Subcutaneous adipose tissue (tissue), 4 donors: ENCODE results near the gene TAS2R43. TPM values are rescaled to one million over a fixed set of nuclear protein-coding genes. Genes with fewer than 3 reads are reported as not detected.
"Not testable (repeated sequence)": the region's sequence is repeated elsewhere in the genome, so short reads cannot be mapped to it uniquely, and the experiment has no call there.

Experiments
- CTCF ChIP-seq: fragments of 450-650 bp; IDR thresholded peaks from one replicate; pipeline ENCODE4 v1.5.1; 2016; ENCODE audit warnings: low read depth, mild to moderate bottlenecking, control low read depth, antibody characterized with exemption, moderate library complexity
- total RNA-seq, 4 donors: library from RNA; depleted of rRNA; stranded (reverse); fragments of >200 nt; gene quantifications; one replicate each; pipeline ENCODE4 v1.1.0, GENCODE V29; 2016

Gene TAS2R43
- total RNA-seq, 4 donors from 2014 or later, result 1.7 to 5.5 (median 3.6) TPM

GRCh38 chr12:11078246-11078645 lies 13.9 kb downstream of the TAS2R43 start:
- no peak for TF ChIP-seq CTCF

- no peak for TF ChIP-seq CTCF
Observed at GRCh38 chr12:11075642-11076041, 16.5 kb downstream of the TAS2R43 start.

GRCh38 chr12:11071414-11071813 lies 20.7 kb downstream of the TAS2R43 start:
- no peak for TF ChIP-seq CTCF

GRCh38 chr12:11070999-11071398 lies 21.1 kb downstream of the TAS2R43 start:
- TF ChIP-seq CTCF, result no peak

GRCh38 chr12:11069854-11070365 lies 22.2 kb downstream of the TAS2R43 start:
- no peak for TF ChIP-seq CTCF

GRCh38 chr12:11067514-11067913 lies 24.6 kb downstream of the TAS2R43 start:
- no peak for TF ChIP-seq CTCF

- not testable (repeated sequence) for TF ChIP-seq CTCF
Observed at GRCh38 chr12:11062194-11062593, 29.9 kb downstream of the TAS2R43 start, which contains the start of gene TAS2R46. Gene TAS2R46 (minus strand): TSS chr12:11062294. CDS start chr12:11062294, 0 bp downstream.
